Activated CD8-positive, alpha-beta memory T cell treated with anti-CD3 and anti-CD28 coated beads, Interleukin-2, amount 50 U/mL, for 24 hours (primary cell): ENCODE data around the gene CDC42BPB.
"Not testable (repeated sequence)": the region's sequence is repeated elsewhere in the genome, so short reads cannot be mapped to it uniquely, and the experiment has no call there.

Experiments
- DNase-seq: peaks from one replicate; pipeline ENCODE4 v3.0.0-alpha.2; 2020; ENCODE audit errors: extremely low read depth

The CDC42BPB gene

DNA sequence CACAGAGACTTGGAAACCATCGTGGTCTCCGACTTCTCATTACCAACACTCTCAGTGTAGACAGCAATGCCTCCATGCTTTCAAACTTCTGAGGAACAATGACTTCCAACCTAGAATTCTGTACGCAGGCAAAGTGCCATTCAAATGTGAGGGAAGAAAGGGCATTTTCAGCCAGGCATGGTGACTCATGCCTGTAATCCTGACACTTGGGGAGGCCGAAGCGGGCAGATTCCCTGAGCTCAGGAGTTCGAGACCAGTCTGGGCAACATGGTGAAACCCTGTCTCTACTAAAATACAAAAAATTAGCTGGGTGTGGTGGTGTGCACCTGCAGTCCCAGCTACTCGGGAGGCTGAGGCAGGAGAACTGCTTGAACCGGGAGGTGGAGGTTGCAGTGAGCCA lies 9.9 kb downstream of the CDC42BPB start:
- not testable (repeated sequence) for DNase-seq

DNA sequence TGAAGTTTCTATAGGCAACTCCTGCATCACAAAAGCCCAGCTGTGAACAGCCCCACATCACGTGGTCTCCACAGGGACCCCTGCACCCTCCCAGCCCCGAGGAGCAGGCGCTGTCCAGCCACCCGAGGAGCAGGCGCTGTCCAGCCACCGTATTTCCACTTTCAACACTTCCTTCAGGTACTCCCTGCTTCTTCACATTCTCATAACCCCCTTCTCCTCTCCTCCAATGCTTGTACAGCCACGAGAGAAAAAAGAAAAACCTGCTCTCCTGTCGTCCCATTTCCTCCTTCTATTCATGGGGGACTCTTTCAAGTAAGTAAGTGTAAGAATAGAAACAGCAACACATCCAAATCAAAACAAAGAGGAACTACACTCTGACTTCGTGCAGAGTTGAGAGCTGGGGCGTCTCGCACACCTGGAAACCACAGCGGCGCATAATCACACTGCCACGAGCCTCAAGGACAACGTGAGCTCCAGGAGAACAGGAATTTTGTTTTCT lies 11.9 kb downstream of the CDC42BPB start:
- DNase-seq: no peak

DNA sequence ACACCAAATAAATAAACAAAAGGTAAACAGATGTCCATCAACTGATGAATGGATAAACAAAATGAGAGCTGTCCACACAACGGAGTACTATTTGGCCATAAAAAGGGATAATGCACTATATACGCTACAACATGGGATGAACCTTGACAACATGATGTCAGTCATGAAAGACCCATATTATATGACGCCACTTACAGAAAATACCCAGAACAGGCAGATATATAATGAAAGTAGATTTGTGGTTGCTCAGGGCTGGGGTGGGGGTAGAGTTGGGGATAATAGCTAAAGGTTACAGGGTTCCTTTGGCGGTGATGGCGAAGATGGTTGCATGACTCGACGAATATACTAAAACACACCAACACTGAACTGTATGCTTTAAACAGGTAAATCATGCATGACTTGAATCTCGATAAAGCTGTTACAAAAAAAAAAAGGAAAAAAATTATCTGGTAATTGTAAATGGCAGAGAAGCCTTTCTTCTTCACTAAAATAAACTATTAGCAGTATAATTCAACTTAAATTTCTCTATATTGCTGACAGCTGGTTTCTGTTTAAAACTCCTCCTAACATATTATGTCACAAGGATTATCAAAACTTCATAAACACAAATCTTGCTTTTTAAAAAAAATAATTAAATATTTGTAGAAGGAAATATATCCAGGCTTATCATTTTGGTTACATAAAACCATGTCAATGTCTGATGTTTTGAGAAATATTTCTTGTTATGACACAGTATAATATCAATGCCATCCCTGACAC lies 13.9 kb downstream of the CDC42BPB start:
- DNase-seq: no peak

- DNase-seq: no peak
Measured at GRCh38 chr14:103041464-103041863, 15.9 kb downstream of the CDC42BPB start.

DNA sequence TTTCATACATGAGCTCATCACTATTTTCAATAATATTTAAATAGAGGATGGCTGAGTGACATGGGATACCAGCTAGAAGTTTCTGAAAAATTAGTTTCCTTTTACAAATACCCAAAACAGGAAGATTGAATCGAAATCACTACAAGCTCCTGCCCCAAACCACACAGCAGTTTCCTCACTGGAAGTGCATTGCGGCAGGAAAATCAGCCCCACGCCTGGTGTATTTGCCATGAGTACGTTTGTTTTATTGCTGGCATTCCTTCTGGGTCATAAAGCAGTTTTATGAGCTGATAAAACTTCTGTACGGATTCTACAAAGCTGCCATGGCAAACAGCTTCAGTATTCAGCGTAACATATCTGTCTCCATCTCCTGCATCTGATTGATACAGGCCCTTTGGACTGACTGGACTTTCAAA lies 23.7 kb downstream of the CDC42BPB start:
- DNase-seq: no peak

DNA sequence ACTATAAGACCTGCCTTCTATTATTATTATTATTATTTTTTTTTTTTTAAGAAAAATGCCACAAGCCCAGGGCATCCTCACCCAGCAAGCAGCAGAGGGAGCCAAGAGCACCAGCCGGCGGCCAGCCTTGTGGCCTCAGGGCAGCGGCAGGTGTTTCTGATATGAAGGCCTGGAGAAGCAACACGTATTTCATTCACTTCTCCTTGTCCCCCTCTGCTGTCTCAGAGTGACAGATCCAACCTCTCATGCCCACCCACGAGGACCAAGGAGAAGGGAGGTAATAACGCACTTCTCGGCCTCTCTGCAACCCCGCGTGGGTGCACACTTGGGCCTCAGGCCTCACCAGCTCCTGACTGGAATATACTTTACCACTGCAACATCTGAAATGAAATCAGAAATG lies 25.4 kb downstream of the CDC42BPB start:
- DNase-seq: no peak

GRCh38 chr14:103031566-103031911 lies 25.8 kb downstream of the CDC42BPB start:
- DNase-seq: no peak

GRCh38 chr14:103030741-103031565 lies 26.4 kb downstream of the CDC42BPB start:
- DNase-seq: no peak

DNA sequence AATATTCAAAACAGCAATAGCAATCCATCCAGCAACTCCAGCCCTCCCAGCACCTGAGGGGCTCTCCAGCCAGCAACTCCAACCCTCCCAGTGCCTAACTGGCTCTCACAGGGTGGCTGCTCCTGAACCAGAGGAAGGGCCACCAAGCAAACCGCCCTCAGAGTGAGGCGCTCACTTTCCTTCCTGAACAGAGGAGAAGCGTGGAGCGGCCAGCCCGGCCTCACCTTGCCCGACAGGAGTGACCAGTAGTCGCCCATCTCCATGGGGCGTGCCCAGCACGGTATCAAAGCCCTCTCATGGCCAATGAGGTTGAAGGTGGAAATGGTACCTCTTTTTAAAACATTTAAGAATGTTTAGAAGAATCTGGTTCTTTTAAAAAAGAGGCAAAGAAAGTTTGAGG lies 27.4 kb downstream of the CDC42BPB start:
- no peak for DNase-seq

GRCh38 chr14:103028772-103029171 lies 28.6 kb downstream of the CDC42BPB start:
- no peak for DNase-seq

- DNase-seq: no peak
Measured at GRCh38 chr14:103028161-103028767, 29.1 kb downstream of the CDC42BPB start.

DNA sequence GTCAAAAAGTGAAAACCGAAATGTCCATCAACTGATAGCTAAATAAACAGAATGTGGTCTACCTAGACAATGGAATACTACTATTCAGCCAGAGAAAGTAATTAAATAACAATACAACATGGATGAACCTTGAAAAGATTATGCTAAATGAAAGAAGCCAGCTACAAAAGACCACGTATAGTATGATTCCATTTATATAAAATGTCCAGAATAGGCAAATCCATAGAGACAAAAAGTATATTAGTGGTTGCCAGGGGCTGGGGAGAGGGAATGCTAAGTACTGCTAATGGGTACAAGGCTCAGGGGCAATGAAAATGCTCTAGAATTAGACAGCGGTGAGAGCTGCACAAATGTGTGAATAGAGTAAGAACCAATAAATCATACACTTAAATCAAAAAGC lies 29.9 kb downstream of the CDC42BPB start:
- no peak for DNase-seq

DNA sequence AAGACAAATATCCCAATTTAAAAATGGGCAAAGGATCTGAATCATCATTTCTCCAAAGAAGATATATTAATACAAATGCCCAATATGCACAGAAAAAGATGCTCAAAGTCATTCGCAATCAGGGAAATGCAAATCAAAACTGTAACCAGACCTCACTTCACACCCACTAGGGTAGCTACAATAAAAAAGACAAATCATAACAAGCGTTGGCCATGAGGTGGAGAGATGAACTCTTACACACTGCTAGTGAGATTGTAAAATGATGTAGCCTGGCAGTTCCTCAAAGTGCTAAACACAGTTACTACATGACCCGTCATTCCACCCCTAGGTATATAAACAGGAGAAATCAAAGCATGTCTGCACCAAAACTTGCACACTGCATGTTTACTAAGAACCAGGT lies 30.4 kb downstream of the CDC42BPB start:
- no peak for DNase-seq

DNA sequence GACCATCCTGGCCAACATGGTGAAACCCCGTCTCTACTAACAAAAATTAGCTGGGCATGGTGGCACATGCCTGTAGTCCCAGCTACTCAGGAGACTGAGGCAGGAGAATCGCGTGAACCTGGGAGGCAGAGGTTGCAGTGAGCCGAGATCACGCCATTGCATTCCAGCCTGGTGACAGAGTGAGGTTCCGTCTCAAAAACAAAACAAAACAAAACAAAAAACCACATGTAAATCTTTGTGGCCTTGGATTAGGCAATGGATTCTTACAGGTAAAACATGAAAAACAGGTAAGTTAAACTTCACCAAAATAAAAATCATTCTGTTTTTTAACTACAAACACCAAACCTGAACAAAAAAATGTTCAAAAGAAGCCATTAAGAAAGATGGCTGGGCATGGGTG lies 31.2 kb downstream of the CDC42BPB start:
- DNase-seq: not testable (repeated sequence)

DNA sequence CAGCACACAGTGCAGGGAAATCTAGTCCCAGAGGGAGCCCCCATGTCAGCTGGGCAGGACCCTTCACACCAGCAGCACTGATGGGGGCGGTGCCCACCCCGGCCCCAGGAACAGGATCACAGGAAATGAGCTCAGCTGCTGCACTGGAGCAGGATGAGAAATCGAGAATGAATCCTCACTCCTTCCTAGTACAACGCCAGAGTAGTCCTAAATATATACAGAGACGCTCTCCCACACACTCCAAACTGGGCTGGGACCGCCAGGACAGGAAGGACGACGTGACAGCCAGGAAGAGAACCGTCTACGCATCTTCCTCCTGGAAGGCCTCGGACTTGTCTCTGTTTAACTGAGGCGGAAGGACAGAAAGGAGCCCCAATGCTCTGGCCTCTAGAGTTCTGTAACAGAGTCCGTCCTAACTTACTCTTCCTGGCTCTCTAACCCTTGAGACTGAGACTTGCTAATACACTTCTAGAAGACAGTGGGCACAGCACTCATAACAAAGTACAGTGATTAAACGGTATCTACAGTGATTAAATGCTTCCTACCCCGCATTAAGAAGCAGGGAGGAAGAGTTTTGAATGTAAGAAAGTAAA lies 33.4 kb downstream of the CDC42BPB start:
- no peak for DNase-seq

DNA sequence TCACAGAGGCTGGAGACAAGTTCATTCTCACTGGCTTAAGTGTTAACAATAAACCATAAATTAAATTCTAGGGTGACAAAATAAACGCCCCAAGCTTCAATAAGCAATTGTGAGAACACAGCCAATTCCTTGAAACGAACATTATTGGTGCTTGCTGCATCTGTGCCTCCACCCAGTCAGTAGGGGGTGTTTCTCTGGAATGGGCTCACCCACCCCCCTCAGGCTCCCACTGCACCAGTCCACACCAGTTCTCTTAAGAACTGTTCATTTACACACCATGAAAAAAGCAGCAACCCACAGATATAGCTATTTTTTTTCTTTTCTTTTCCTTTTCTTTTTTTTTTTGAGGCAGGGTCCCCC lies 34.7 kb downstream of the CDC42BPB start:
- DNase-seq: no peak

DNA sequence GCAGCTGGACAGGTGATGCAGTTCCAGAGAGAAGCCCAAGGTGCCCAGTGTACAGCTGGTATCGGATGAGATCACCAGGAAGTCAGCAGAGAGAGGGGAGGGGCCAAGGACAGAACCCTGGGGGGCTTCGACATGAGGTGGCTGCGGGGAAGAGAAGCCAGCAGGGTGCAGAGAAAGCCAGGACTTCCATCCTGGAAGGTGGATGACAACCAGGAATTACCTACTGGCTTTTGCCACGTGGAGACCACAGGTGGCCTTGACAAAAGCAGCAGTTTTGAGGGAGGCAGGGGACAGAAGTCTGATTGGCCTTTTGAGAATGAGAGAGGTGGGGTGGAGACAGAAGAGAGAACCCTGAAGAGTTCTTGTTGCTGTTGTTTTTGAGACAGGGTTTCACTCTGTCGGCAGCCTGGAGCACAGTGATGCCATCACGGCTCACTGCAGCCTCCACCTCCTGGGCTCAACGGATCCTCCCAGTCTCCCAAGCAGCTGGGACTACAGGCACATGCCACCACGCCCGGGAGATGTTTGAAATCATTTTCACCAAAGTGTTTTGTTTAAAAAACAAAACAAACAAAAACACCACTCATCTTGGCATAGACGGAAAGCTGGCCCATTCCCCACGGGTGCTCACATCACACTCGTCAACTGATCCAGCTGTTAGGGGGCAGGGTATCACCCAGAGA lies 35.2 kb downstream of the CDC42BPB start:
- no peak for DNase-seq

GRCh38 chr14:103021684-103022001 lies 35.7 kb downstream of the CDC42BPB start:
- no peak for DNase-seq

GRCh38 chr14:103020271-103021170 lies 36.8 kb downstream of the CDC42BPB start:
- DNase-seq: no peak

GRCh38 chr14:103019826-103020225 lies 37.5 kb downstream of the CDC42BPB start:
- DNase-seq: no peak

DNA sequence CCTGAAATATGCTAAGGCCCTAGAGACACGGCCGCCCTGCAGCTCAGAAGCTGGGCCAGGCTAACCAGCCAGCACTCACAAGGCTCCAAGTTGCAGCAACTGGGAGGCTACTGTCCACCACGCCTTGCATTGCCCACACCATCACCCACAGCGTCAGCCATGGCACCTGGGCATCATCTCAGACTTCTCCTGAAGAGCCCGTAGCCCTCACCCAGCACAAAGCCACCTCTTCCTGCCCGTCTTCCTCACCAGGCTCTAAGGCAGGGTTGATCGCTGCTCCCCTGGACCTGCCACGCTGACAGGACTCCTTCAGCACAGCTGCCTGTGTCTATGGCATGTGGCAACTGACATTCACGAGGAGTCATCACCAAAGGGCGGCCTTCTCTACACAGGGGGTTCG lies 38.1 kb downstream of the CDC42BPB start:
- DNase-seq: no peak
